ENCODE results near the gene CD55. TPM values are rescaled to one million over a fixed set of nuclear protein-coding genes. Genes with fewer than 3 reads are reported as not detected.

Gene CD55
- polyA plus RNA-seq, 1 donor from 2014 or later = 1.4 TPM

- no peaks in the 10 kb centered on the region for H3K27me3 ChIP-seq (ENCODE audit: insufficient read depth, low read depth, low read length)
- no peak overlapping the region for H3K4me2 ChIP-seq (ENCODE audit: low read length)
- no peaks in the 10 kb centered on the region for H3K9me3 ChIP-seq (ENCODE audit: low read length)
- H3K27ac ChIP-seq (ENCODE audit: low read length) = no peak overlapping the region
- no peaks in the 10 kb centered on the region for H4K20me1 ChIP-seq (ENCODE audit: insufficient read depth)
- H3K9me2 ChIP-seq (ENCODE audit: insufficient read depth, low read length) = no peaks in the 10 kb centered on the region
- no peaks in the 10 kb centered on the region for H3K79me2 ChIP-seq (replicated peaks; ENCODE audit: insufficient read depth, low read length)
- H3F3A ChIP-seq (ENCODE audit: insufficient read depth, low read length, poor library complexity, severe bottlenecking) = no peaks in the 10 kb centered on the region
- no peaks in the 10 kb centered on the region for H3K36me3 ChIP-seq (ENCODE audit: insufficient read depth, low read length)
- no peak overlapping the region for H3K4me3 ChIP-seq (ENCODE audit: low read length)
- H3K9ac ChIP-seq (ENCODE audit: low read length) = no peak overlapping the region
- no peak overlapping the region for H2AFZ ChIP-seq (ENCODE audit: low read depth, low read length)
- TF ChIP-seq CTCF (IDR thresholded peaks at IDR 0.05; ENCODE audit: poor library complexity, severe bottlenecking) = no peak
- no peak for TF ChIP-seq RAD21 (conservative IDR thresholded peaks at IDR 0.05)
- TF ChIP-seq EP300 (conservative IDR thresholded peaks at IDR 0.05; ENCODE audit: poor library complexity, severe bottlenecking) = no peak
- no peak for TF ChIP-seq TAF1 (IDR thresholded peaks at IDR 0.05; ENCODE audit: low read depth)
- no peak for TF ChIP-seq SMC3 (conservative IDR thresholded peaks at IDR 0.05; ENCODE audit: poor library complexity)
- no peak for TF ChIP-seq EZH2 (IDR thresholded peaks at IDR 0.05; ENCODE audit: borderline replicate concordance, insufficient read depth, low read length, poor library complexity, severe bottlenecking)
- no peak for TF ChIP-seq POLR2AphosphoS5 (IDR thresholded peaks at IDR 0.05)
- no peak for TF ChIP-seq MXI1 (conservative IDR thresholded peaks at IDR 0.05; ENCODE audit: poor library complexity, severe bottlenecking)
- TF ChIP-seq, protein P1, sequence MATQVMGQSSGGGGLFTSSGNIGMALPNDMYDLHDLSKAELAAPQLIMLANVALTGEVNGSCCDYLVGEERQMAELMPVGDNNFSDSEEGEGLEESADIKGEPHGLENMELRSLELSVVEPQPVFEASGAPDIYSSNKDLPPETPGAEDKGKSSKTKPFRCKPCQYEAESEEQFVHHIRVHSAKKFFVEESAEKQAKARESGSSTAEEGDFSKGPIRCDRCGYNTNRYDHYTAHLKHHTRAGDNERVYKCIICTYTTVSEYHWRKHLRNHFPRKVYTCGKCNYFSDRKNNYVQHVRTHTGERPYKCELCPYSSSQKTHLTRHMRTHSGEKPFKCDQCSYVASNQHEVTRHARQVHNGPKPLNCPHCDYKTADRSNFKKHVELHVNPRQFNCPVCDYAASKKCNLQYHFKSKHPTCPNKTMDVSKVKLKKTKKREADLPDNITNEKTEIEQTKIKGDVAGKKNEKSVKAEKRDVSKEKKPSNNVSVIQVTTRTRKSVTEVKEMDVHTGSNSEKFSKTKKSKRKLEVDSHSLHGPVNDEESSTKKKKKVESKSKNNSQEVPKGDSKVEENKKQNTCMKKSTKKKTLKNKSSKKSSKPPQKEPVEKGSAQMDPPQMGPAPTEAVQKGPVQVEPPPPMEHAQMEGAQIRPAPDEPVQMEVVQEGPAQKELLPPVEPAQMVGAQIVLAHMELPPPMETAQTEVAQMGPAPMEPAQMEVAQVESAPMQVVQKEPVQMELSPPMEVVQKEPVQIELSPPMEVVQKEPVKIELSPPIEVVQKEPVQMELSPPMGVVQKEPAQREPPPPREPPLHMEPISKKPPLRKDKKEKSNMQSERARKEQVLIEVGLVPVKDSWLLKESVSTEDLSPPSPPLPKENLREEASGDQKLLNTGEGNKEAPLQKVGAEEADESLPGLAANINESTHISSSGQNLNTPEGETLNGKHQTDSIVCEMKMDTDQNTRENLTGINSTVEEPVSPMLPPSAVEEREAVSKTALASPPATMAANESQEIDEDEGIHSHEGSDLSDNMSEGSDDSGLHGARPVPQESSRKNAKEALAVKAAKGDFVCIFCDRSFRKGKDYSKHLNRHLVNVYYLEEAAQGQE (IDR thresholded peaks at IDR 0.05; ENCODE audit: borderline replicate concordance) = no peak
These were observed 22.2 kb downstream of the CD55 start for GRCh38 chr1:207343675-207344074.

DNA sequence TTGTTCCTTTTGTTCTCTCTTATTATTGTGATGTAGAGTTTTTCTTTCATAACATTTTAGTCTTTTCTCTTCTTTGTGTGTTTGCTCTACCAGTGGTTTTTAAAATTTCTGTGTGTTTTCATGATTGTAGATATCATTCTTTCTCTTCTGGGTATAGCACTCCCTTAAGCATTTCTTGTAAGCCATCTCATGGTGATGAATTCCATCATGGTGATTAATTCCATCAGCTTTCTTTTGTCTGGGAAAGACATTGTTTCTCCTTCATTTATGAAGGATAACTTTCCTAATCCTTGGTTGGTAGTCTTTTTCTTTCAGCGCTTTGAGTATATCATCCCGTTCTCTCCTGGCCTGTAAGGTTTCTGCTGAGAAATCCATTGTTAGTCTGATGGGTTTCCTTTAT is 22.7 kb downstream of the CD55 start:
- no peaks in the 10 kb centered on the region for H4K20me1 ChIP-seq (ENCODE audit: insufficient read depth)
- H3K4me2 ChIP-seq (ENCODE audit: low read length) = no peak overlapping the region
- H3K36me3 ChIP-seq (ENCODE audit: insufficient read depth, low read length) = no peaks in the 10 kb centered on the region
- no peak overlapping the region for H2AFZ ChIP-seq (ENCODE audit: low read depth, low read length)
- no peak overlapping the region for H3K9ac ChIP-seq (ENCODE audit: low read length)
- H3K27ac ChIP-seq (ENCODE audit: low read length) = no peak overlapping the region
- no peaks in the 10 kb centered on the region for H3F3A ChIP-seq (ENCODE audit: insufficient read depth, low read length, poor library complexity, severe bottlenecking)
- TF ChIP-seq EZH2 (IDR thresholded peaks at IDR 0.05; ENCODE audit: borderline replicate concordance, insufficient read depth, low read length, poor library complexity, severe bottlenecking) = no peak
- no peak for TF ChIP-seq MXI1 (conservative IDR thresholded peaks at IDR 0.05; ENCODE audit: poor library complexity, severe bottlenecking)
- TF ChIP-seq, protein P1 (IDR thresholded peaks at IDR 0.05; ENCODE audit: borderline replicate concordance) = no peak
- TF ChIP-seq RAD21 (conservative IDR thresholded peaks at IDR 0.05) = no peak
- TF ChIP-seq TAF1 (IDR thresholded peaks at IDR 0.05; ENCODE audit: low read depth) = no peak
- TF ChIP-seq EP300 (conservative IDR thresholded peaks at IDR 0.05; ENCODE audit: poor library complexity, severe bottlenecking) = no peak
- TF ChIP-seq CTCF (IDR thresholded peaks at IDR 0.05; ENCODE audit: poor library complexity, severe bottlenecking) = no peak
- TF ChIP-seq POLR2AphosphoS5 (IDR thresholded peaks at IDR 0.05) = no peak
- TF ChIP-seq SMC3 (conservative IDR thresholded peaks at IDR 0.05; ENCODE audit: poor library complexity) = no peak
- no peak overlapping the region for H3K4me3 ChIP-seq (ENCODE audit: low read length)
- no peaks in the 10 kb centered on the region for H3K79me2 ChIP-seq (replicated peaks; ENCODE audit: insufficient read depth, low read length)
- no peaks in the 10 kb centered on the region for H3K27me3 ChIP-seq (ENCODE audit: insufficient read depth, low read depth, low read length)
- no peaks in the 10 kb centered on the region for H3K9me2 ChIP-seq (ENCODE audit: insufficient read depth, low read length)
- H3K9me3 ChIP-seq (ENCODE audit: low read length) = no peaks in the 10 kb centered on the region

All from neural cell (in vitro differentiated cells).